Neural cell (in vitro differentiated cells): ENCODE measurements around the gene P3H1.

Experiments used
- EP300 ChIP-seq: fragments of 450-650 bp; conservative IDR thresholded peaks from 2 replicates; pipeline ENCODE4 v1.6.1; 2014; ENCODE audit warnings: antibody characterized with exemption, mild to moderate bottlenecking, moderate library complexity; ENCODE audit not compliant: poor library complexity, severe bottlenecking
- EZH2 ChIP-seq: fragments of 200-600, 300-800 bp; shearing (Covaris generic), sonication (generic); IDR thresholded peaks from 2 replicates; pipeline ENCODE4 v1.6.1; 2014; ENCODE audit warnings: antibody characterized with exemption, low read length, borderline replicate concordance, mild to moderate bottlenecking; ENCODE audit not compliant: insufficient read depth, poor library complexity, severe bottlenecking
- MXI1 ChIP-seq: fragments of 450-650 bp; conservative IDR thresholded peaks from 2 replicates; pipeline ENCODE4 v1.6.1; 2014; ENCODE audit warnings: antibody characterized with exemption, mild to moderate bottlenecking; ENCODE audit not compliant: poor library complexity, severe bottlenecking
- POLR2AphosphoS5 ChIP-seq: IDR thresholded peaks from 2 replicates; pipeline ENCODE4 v1.6.1; 2012
- RAD21 ChIP-seq: fragments of 450-650 bp; conservative IDR thresholded peaks from 2 replicates; pipeline ENCODE4 v1.6.1; 2014; ENCODE audit warnings: antibody characterized with exemption, mild to moderate bottlenecking, moderate library complexity
- TAF1 ChIP-seq: IDR thresholded peaks from 2 replicates; pipeline ENCODE4 v1.6.1; 2012; ENCODE audit warnings: low read depth
- TF ChIP-seq, protein P1 (sequence below): fragments of 450-650 bp; IDR thresholded peaks from 2 replicates; pipeline ENCODE4 v1.5.1; 2014; ENCODE audit warnings: antibody characterized with exemption, mild to moderate bottlenecking, moderate library complexity; ENCODE audit not compliant: poor library complexity, severe bottlenecking

DNA sequence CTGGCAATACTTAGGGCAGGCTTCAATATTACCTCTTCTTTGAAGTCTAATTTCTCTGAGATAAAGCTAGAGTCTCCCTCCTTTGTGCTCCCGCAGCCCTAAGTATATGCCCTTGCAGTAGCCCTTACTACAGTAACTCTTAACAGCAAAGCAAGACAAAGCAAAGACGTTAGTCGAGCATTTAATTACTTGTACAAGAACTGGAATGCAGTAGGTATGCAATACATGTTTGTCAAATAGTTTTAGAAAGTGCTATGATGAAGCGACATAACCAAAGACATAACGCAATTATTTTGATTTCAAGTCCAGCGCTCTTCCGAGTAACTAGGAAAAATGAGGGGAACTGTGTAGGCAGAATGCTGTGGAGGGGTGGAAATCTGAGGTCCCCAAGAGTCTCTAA is 1.6 kb downstream of the P3H1 start:
- TF ChIP-seq MXI1 (no peak), EZH2 (no peak), POLR2AphosphoS5 (no peak), EP300 (no peak), RAD21 (no peak), TAF1 (peak; percentile 2)
- TF ChIP-seq, protein P1, sequence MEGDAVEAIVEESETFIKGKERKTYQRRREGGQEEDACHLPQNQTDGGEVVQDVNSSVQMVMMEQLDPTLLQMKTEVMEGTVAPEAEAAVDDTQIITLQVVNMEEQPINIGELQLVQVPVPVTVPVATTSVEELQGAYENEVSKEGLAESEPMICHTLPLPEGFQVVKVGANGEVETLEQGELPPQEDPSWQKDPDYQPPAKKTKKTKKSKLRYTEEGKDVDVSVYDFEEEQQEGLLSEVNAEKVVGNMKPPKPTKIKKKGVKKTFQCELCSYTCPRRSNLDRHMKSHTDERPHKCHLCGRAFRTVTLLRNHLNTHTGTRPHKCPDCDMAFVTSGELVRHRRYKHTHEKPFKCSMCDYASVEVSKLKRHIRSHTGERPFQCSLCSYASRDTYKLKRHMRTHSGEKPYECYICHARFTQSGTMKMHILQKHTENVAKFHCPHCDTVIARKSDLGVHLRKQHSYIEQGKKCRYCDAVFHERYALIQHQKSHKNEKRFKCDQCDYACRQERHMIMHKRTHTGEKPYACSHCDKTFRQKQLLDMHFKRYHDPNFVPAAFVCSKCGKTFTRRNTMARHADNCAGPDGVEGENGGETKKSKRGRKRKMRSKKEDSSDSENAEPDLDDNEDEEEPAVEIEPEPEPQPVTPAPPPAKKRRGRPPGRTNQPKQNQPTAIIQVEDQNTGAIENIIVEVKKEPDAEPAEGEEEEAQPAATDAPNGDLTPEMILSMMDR, result no peak
